ENCODE data around the gene VSTM2L.

GRCh38 chr20:37989601-37990295, 86.8 kb downstream of the VSTM2L start:
- TF ChIP-seq CTCF (conservative IDR thresholded peaks at IDR 0.05; ENCODE audit: low read length) (no peak), EZH2phosphoT487 (IDR thresholded peaks at IDR 0.05; ENCODE audit: borderline replicate concordance, low read depth, low read length) (no peak)

Data from OCI-LY7 (cell line).